Adrenal gland (tissue), 5 donors: ENCODE results near the gene LAMA5.

ENCODE experiments used
- CTCF ChIP-seq, 6 experiments: fragments of 450-650 bp in 4 of 6; fragments of 200-600 bp in 2 of 6; sonication (generic) in 1 of 6; IDR thresholded peaks; 1 replicate in 5 of 6; 2 replicates in 1 of 6; pipeline versions ENCODE4 v1.5.1 to v1.8.0; 2016 to 2021; ENCODE audit warnings: antibody characterized with exemption in 6 of 6, mild to moderate bottlenecking in 2 of 6, moderate library complexity in 1 of 6
- POLR2A ChIP-seq, 2 donors: fragments of 450-650 bp; IDR thresholded peaks; one replicate each; pipeline ENCODE4 v1.6.1; 2017; ENCODE audit warnings: antibody characterized with exemption in 2 of 2, mild to moderate bottlenecking in 2 of 2, moderate library complexity in 1 of 2
- donor health status: DM: no; HTN: no; CAD: no.

GRCh38 chr20:62390317-62391164 lies 23.4 kb upstream of the LAMA5 start:
- TF ChIP-seq CTCF (IDR thresholded peaks at IDR 0.05) = no peak
- no peak for TF ChIP-seq POLR2A (IDR thresholded peaks at IDR 0.05)
